Fibroblast of upper back skin (primary cell): ENCODE measurements around the gene DGKQ.

Experiments used
- DNase-seq: peaks from one replicate; pipeline ENCODE4 v3.0.0-alpha.2; 2013

DGKQ gene

DNA sequence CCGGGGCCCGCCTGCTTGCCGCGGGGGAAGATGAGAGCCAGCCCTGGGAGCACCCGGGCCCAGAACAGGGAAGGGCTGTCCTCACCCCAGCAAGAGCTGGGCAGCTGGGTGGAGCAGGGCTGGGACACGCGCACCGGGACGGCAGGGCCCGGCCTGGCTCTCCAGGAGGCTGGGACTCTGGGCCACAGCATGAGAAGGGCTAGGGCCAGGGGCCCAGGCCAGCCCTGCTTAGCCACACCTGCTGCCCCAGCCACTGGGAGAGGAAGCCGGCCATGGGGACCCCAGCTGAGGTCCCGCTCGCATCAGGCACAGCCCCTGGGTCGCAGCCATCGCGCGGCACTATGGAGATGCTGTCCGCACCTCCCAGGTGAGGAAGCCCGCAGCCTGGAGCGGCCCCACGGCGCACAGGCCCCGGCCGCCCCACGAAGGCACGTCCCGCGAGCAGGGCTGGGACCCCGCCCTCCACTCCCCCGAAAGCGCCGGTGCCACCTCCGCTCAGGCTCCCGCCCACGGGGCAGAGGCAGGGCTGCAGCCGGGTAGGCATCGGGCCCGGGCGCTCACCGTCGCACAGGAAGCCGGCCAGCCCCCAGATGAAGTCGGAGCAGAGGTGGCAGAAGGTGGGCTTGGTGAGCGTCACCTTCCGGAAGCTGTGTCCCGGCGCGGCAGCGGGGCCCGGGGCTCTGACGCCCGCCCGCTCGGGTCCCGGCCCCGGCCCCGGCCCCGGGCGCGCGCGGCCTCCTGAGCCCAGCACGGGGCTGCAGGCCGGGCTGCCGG is 531 bp downstream of the DGKQ start:
- peak; percentile 5 for DNase-seq

DNA sequence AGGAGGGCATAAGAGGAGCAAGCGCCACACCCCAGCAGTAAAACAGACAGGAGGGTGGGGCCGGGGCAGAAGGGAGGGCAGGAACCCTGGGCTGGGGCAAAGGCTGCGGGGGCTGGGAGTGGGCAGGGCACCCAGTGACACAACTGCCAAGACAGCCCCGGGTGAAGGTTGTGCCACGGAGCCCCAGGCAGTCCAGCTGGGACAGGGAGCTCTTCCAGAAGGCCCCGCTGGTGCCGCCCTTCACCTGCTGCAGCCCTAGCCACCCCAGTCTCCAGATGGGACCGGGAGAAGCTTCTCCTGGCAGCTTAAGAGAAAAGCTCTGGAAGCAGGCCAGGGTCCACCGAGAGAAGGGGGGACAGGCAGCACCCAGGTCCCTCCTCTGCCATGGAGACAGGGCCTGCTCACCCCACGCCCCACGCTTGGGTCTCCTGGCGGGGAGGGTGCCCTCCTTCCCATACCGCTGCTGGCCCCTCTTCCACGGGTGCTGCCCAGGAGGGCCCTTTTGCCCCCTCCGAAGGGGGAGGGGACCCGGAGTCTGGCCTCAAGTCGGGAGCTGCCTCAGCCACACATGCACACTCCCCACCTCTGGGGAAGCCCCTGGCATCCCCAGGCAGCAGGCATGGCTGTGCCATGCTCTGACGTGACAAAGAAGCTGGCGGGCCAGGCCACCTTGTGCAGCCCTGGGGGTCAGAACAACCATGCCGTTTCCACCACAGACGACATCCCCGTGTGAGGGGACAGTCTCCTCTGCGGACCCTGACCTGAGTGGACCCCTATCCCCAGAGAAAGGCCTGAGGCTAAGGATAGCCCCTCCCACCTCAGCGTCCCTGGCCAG is 1.5 kb downstream of the DGKQ start:
- no peak for DNase-seq

DNA sequence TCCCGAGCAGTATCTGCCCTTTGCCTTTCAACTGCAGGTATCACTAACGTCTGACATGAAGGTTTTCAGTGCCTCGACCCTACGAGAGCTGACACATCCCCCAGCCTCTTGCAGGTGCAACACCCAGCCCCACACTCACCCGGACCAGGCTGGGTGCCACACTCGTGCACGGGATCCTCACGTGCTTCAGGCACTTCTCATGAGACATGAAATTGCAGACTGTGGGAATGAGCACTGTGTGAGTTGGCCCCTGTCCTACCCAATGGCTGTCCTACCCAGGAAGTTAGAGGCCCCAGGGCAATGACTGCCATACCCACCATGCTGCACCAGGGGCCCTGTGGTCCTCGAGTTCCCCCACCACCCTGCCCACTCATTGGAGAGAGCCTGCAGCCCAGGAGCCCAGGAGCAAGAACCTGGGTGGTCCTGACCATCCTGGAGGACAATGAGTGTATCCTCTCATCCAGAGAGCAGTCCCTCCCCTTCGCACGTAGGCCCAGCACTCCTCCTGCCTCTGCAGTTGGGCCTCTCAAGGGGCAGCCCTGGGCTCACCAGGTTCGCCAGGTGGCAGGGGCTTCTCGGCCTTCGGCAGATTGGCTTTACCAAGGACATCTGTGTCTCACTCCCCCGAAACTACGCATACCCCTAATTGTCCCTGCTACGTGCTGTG is 2.4 kb downstream of the DGKQ start:
- DNase-seq: no peak

DNA sequence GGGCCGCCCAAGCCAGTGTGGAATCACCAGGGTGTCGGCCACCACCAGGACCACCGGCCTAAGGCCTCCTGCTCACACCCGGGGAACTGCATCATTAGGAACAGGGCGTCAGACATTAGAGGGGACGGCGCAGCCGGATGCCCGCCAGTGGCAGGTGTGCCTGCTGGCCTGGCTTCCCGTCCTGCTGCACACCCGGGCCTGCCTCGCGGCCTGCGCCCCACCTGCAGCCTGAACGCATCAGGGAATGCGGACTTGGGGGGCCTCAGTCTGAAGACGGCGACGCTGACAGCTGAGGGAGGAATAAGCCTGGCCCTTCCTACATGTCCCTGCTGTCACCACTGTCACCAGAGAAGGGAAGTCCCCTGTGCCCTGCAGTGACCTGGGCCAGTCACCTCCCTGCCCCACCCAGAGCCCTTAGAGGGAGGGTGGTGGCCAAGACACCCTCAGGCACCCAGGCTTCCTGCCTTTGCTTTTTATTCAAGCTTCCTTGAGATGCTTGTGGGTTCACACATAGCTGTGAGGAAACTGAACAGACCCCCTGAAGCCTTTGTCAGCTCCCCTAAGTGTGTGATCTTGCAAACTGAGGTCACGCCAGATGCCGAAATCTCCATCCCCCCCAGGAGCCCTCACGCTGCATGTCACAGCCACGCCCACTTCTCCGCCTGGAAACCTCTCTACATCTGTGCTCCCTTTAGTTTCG is 3.2 kb downstream of the DGKQ start:
- peak; percentile 7 for DNase-seq

DNA sequence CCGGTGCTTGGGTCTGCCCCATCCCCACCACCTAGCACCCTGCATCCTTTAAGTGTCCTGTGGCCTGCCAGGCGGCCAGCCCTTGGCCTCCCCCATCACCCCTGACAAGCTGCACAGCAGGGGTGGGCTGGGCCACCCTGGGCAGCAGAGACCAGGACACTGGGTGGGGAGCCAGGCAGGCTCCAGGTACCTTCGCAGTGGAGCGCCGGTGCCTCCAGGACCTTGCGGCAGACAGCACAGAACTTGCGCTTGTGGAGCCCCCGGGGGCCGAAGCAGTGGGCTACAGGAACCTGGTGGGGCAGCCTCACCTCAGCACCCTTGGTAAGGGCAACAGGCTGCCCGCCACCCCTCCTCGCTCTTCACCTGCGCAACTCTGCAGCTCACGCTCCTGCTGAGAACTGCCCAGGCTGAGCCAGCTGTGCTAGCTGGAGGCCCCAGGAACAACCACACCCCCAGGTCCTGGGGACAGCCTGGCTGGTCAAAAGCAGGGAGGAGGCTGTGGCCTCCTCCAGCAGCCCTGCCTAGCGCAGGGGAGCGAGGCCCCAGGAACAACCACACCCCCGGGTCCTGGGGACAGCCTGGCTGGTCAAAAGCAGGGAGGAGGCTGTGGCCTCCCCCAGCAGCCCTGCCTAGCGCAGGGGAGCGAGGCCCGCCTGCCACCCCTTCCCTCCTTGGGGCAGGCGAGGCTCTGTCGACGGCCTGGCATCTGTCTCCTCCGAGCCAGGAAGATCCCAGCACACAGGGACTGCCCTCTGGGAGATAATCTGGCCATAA is 4.6 kb downstream of the DGKQ start:
- no peak for DNase-seq

DNA sequence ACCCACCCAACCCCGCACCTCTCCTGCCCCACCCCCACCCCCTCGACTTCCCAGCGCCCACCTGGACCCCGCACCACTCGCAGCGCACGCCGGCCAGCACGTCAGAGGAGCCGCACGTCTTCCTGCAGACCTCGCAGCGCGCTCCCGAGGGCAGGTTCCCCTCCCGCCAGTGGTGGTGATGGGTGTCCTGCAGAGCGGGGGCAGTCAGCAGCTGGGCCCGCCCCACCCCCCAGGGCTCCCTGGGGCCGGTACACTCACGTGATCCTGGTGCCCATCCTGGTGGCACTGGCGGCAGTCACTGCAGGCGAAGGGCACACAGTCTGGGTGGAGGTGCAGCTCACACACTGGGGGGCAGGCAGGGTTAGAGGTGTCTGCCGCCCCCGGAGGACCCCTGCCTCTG is 5.1 kb downstream of the DGKQ start:
- no peak for DNase-seq

DNA sequence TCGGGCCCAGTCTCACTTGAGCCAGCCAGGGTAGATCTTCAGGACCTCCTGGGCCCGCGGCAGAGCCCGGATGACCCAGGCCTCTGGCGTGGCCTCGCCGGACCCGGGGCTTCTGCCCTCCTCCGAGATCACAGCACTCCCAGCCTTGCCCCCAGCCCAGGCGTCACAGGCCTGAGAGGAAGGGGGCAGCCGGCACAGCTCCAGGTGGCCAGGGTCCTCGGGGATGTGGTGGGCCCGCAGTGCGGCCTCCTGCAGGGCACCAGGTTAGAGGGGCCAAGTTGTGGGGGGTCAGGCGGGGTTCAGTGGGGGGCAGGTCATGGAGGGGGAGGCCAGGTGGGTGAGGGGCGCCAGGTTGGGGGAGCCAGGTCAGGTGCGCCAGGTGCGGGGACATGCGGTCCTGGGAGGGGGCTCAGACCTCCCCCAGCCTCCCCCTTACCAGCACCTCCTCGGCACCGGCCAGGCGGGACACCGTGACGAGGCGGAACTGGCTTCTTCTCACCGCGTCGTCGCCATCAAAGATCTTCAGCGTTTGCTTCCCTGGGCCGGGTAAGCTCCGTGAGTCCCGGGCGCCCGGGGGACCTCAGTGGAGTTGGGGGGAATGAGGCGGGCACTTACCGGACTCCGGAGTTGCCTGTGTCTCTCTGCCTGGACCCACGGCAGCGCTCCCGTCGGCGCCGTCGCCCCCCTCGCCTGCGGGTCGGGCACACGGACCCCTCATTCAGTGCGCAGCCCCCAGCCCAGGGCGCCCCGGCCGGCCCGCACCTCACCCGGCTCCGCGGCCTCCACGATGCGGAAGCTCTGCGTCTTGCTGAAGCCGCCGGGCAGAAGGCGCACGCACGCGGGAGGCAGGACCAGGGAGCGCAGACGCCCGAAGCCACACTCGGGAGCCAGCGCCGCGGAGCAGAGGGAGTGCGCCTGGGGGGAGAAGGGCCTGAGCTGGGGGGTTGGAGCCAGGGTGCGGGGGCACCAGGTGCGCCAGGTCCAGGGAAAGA is 6.0 kb downstream of the DGKQ start:
- DNase-seq: peak; percentile 7

DNA sequence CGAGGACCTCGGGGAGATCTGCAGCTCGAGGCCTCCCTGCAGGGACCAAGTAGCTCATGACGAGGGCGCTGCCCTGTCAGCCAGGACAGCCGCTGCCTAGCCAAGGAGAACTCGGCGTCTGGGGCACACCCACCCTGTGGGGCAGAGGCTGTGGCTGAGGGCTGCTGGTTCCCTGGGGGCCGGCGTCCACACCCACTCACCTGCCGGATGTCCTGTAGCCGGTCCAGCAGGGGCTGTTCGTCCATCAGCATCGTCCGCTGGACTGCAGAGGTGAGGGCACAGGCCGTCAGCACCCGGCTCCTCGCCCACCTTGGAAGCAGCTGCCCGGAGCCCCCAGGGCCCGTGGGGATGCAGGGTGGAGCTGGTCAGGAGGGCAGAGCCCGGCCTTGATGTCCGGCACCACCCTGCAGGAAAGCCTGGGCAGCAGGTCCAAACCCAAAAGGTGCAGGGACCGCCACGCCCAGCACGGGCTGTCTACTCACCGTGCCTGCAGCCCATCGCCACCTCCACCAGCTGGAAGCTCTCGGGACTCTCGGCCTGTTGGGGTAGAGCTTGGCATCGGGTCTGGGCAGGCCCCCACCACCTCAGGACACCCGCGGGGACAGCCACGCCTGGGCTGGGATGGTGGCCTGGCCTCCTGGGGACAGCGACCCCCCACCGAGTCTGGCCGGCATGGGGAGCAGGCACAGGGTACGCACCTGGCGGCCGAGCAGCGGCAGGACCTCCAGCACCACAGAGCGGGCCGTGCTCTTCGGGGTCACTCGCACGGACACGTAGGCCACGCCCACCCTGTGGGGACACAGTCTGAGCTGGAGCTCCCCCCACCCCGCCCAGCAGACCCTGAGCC is 6.9 kb downstream of the DGKQ start:
- DNase-seq: no peak

DNA sequence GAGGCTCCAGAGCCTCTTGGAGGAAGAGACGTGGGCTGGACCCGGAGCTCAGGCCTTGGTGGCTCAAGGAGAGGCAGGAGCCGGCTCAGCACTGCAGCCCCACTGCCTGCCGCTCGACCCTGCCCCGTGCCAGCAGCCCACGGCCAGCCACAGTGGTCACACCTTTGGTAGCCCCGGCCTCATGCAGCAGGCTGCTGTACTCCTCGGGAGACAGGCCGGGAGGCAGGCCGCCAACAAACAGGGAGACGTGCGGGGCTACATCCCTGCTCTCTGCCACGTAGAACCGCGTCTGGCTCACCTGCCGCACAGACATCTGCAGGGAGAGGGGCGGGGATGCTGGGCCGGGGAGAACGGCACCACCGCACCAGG is 7.6 kb downstream of the DGKQ start:
- no peak for DNase-seq

DNA sequence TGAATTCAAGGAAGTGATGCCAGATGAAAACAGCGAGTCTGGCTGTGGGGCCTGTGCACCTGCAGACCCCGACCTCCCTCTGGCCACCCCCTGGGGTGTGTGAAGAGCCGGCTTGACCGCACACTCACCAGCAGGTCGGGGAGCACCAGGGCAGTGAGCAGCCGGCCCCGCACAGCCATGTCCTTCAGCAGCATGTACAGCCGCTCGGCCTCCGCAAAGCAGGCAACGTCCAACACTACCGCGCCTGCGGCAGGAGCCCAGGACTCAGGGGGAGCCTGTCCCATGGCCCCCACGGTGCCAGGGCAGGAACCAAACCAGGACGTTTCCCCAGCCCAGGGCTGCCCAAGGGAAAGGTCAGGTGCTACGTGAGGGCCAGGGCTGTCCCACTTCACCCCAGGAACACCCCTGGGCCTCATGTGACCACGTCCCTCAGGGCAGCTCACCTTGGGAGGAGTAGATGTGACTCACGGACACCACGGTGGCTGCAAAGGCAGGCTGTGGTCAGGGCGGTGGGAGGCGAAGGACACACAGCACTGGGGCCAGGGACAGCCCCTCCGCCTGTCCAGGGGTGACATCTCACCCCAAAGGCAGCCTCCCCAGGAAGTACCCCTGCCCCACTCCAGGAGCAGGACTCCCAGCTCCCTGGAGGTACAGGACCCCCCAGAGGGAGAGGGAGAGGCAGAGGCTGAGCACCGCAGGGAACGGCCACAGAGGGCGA is 8.2 kb downstream of the DGKQ start:
- DNase-seq: no peak

DNA sequence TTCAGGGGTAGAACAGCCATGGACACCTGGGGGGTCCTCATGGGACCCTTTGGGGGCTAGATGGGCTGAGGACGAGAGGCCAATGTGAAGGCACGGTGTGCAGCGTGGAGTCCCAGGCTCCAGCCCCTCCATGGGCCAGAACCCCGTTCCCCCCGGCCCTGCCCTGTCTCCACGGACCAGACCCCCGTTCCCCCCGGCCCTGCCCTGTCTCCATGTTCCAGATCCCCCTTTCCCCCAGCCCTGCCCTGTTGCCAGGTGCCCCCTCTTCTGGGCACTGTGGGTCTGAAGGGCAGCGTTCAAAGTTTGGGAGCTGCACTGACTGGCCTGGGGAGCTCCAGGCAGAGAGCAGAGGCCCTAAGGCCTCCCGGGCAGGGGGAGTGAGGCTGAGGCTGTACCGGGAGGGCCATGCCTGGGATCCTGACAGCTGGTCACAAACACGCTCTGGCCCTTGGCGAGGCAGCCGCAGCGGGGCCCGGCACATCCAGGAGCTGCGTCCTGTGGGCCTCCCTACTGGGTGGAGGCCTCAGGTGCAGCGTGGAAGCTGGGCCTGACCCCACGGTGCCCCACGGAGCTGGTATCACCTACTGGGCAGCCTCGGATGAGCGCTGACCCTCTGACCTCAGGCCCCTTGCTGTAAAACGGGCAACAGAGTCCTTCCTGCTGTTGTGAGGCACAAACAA is 8.9 kb downstream of the DGKQ start:
- no peak for DNase-seq

DNA sequence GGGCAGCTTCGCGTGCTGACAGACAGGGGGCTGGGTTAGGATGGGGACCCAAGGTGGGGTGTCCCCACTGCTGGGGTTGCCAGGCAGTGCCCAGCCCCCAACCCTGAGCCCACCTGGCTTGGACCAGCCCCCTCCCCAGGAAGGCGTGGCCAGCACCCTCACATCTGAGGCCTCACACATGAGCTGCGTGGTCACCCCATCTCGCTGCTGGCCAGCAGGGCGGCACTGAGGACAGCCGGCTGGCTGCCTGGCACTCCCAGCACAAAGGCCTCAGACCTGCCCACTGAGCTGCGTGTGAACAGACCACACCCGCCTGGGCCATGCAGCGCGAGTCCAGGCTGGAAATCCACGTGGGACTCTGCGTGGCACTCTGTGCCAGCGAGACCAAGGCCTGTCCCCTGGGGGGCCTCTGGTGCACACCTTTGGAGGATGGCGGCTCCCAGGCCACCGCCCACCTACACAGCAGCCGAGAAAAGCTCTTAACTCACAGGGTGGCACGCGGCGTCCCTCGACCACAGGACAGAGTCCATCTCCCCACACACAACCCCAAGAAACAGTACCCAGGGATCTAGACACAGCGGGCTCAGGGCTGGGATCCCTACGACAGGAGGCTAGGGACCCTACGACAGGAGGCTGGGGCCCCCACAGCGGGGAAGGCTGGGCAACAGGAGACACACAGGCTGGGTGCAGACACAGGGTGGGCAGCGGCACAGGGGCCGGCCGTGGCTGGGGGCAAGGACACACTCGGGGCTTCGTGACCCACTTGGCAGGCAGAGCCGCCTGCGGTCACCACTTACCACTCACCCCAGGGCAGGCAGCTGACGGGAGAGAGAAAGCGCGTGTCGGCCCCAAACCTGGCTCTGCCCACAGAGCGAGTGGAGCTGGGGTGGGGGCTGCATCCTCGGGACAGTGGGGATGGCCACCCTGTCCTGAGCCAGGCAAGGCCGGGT is 9.8 kb downstream of the DGKQ start:
- DNase-seq: no peak

DNA sequence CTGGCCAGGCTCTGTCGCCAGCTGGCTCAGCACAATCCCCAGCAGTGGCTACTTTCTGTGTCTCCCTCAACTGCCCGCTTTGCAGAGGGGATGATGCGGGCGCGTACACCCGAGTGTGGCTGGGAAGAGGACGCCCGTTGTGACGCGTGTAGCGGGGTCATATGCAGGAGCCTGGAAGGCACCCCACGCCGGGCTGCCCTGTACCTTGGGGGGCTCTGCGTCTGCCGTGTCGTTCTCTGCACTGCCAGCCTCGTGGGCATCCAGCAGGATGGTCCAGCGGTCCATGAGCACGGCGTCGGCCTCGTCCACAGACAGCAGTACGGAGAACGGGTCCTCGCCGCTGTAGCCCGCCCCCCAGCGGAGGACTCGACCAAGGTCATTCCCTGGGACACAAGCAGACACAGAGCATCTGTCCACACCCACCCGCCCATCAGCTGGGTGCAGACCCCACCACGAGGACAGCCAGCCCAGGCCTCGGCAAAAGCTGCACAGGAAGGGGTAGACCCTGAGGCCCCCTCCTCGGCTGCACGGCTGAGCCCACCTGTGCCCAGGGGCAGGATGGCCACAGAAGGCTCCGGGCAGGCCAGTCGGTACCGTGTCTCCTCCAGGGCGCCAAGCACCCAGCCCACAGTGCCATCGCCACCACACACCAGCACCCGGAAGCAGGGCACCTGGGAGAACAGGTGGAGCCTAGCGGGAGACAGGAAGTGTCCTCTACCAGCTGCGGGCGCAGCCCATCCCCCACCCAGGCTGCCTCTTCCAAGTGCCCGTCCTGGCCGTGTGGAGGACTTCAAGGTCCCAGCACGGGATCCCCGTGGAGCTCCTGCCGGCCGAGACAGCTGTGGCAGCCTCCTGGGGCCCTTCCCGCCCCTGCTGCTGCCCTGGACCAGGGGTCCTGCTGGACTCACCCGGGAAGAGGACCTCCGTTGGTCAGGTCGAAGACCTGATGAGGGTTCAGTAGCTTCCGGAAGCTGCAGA is 10.8 kb downstream of the DGKQ start:
- no peak for DNase-seq

DNA sequence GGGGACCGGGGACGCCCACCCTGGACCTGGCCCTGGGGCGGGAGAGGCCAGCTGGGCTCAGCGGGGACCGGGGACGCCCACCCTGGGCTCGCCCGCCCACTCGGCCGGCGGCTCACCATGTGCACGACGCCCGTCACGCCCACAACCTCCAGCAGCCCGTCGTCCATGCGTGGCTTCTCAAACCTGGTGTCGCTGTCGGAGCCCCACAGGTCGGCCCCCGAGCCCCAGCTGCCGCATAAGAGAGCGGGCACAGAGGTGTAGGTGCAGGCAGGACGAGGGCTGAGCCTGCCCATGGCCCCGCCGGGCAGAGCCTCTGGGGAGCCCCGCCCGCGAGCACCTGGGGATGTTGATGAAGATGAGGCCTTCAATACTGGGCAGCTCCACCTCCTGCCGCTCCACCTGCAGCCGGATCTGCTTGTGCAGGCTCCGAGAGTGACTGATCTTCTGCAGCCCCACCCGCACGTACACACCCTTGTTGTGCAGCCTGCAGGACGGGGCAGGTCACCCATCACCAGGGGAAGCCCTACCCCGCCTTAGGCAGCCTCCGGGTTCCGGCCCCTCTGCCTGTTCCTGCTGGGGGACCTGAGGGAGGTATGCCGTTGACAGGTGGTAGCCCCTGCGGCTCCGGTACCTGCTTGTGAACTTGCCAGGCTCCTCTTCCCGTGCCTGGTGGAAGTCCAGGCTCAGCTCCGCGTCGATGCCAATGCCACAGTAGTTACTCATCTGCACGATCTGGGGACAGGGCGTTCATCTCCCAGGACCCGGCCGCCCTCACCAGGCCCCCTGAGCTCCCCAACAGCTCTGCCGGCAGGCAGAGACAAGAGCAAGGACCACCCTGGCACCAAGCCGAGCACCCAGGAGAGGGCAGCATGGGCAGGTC is 11.8 kb downstream of the DGKQ start:
- no peak for DNase-seq

DNA sequence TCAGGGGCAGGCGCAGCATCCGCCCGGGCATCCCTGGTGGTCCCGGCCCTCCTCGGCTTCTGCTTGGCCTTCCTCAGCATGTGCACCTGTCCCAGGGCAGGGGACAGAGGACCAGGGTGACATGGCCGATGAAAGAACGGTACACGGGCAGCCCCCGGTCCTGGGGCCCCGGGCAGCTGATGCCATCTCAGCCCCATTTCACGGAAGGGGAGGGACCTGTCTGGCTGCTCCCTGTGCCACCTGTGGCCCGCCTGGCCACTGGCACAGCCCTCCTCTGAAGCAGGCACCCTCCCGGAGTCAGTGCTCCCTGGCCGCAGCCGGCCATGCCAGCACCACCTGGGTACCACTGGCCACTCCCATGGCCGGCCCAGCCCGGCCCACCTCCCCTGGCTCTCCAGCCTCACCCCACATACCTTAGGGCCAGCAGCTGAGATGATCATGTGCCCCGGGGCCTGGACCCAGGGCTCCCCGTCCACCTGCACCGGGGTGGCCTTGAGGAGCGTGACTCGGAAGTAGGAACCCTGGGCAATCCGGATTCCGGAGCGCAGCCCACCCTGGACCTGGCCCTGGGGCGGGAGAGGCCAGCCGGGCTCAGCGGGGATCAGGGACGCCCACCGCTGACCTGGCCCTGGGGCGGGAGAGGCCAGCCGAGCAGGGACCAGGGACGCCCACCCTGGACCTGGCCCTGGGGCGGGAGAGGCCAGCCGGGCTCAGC is 12.6 kb downstream of the DGKQ start:
- no peak for DNase-seq
